Thyroid gland (tissue), 4 donors: ENCODE measurements around the gene SLC44A1. TPM values are rescaled to one million over a fixed set of nuclear protein-coding genes. Genes with fewer than 3 reads are reported as not detected.

Source experiments
- DNase-seq, 2 donors: peaks; one replicate each; pipeline ENCODE4 v3.0.0-alpha.2; 2019
- H3K27ac ChIP-seq, 3 donors: fragments of 200-600 bp; sonication (generic); 1 replicate in 2 of 3; 2 replicates in 1 of 3; pipeline ENCODE4 v1.5.1; 2016 to 2019; ENCODE audit warnings: mild to moderate bottlenecking in 1 of 3, moderate library complexity in 1 of 3
- H3K27me3 ChIP-seq: fragments of 200-600 bp; sonication (generic); one replicate; pipeline ENCODE4 v1.5.1; 2019
- H3K36me3 ChIP-seq, 2 donors: fragments of 200-600 bp; sonication (generic); one replicate each; pipeline ENCODE4 v1.5.1; 2016 to 2019
- H3K4me1 ChIP-seq, 2 donors: fragments of 200-600 bp; sonication (generic); one replicate each; pipeline ENCODE4 v1.5.1; 2017 to 2019
- H3K4me3 ChIP-seq, 3 donors: fragments of 200-600 bp; sonication (generic); replicated peaks in 1 of 3; 1 replicate in 2 of 3; 2 replicates in 1 of 3; pipeline ENCODE4 v1.5.1; 2016; ENCODE audit warnings: mild to moderate bottlenecking in 1 of 3
- H3K9me3 ChIP-seq: fragments of 200-600 bp; sonication (generic); one replicate; pipeline ENCODE4 v1.5.1; 2017
- POLR2A ChIP-seq, 2 donors: fragments of 450-650 bp; IDR thresholded peaks; one replicate each; pipeline ENCODE4 v1.6.1; 2017; ENCODE audit warnings: antibody characterized with exemption in 2 of 2, mild to moderate bottlenecking in 2 of 2, moderate library complexity in 1 of 2
- WGBS, 2 donors: methylation state at CpG; one replicate each; pipeline ENCODE4 v1.1.5; 2017; 5-methylcytosine and 5-hydroxymethylcytosine counted together
- intact Hi-C: fragments of 100-400 bp; cut with DNase I; formaldehyde crosslinking; loops from one replicate; pipeline ENCODE4 v1.15.1; 2023
- total RNA-seq, 4 donors: library from RNA; depleted of rRNA; stranded (reverse); fragments of >200 nt; gene quantifications; one replicate each; pipeline ENCODE4 v1.2.3, GENCODE V29; 2016
- TF ChIP-seq, protein P1 (sequence below), 6 experiments: fragments of 200-600 bp in 3 of 6; fragments of 450-650 bp in 3 of 6; sonication (generic) in 3 of 6; IDR thresholded peaks; one replicate each; pipeline ENCODE4 v1.5.1; 2016 to 2019; ENCODE audit warnings: antibody characterized with exemption in 6 of 6, mild to moderate bottlenecking in 2 of 6, inconsistent platforms in 1 of 6, moderate library complexity in 1 of 6

The SLC44A1 gene
- total RNA-seq, 4 donors from 2014 or later = 102 to 144 (median 132) TPM

DNA sequence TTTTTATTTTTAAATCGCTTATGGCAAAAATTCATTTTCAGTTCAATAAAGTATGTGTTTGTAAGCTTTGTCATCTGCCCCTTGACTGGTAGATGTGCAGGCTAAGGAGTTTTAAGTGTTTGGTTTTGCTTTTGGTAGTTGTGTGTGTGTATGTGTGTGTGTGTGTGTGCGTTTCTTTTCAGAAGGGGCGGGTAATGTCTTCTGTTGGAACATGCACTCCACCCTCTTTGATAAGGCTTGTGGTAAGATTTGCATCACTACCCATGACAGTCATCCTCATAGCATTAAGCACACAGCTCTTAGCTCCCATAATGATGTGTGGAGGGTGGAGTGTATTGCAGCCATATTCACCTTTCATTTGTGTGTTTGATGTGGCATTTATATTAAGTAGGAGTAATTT lies 111.3 kb downstream of the SLC44A1 start:
- 95 to 96% methylated on average over 3 of the region's 3 CpGs for WGBS, 2 donors
- intact Hi-C loops = no loop called here
- H3K27ac ChIP-seq = no peak overlapping the region

DNA sequence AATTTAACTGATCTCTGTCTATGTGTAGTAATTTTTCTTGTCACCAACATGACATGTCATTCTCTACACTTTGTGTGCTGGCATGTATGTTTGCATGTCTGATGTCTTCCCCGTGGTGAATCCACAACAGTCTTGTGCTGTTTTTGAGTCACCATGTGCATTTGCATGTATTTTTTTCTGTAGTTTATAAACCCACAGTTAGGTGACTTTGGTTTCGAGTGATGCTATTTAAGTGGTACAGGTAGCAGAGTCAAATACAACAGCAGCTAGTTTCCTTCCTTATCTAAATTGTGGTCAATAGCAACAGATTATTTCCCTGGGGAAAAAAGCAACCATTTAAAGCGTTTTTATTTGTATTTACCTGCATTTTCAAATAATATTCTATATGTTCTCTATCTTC lies 113.5 kb downstream of the SLC44A1 start:
- H3K4me1 ChIP-seq = peaks cover 0 to 2% of the 10 kb centered on the region in 2 donors
- H3K9me3 ChIP-seq = no peaks in the 10 kb centered on the region
- WGBS, 2 donors = 92 to 93% methylated on average over 3 of the region's 3 CpGs
- peaks cover 0 to 4% of the 10 kb centered on the region in 2 donors for H3K36me3 ChIP-seq
- intact Hi-C loops = no loop called here
- TF ChIP-seq, protein P1, sequence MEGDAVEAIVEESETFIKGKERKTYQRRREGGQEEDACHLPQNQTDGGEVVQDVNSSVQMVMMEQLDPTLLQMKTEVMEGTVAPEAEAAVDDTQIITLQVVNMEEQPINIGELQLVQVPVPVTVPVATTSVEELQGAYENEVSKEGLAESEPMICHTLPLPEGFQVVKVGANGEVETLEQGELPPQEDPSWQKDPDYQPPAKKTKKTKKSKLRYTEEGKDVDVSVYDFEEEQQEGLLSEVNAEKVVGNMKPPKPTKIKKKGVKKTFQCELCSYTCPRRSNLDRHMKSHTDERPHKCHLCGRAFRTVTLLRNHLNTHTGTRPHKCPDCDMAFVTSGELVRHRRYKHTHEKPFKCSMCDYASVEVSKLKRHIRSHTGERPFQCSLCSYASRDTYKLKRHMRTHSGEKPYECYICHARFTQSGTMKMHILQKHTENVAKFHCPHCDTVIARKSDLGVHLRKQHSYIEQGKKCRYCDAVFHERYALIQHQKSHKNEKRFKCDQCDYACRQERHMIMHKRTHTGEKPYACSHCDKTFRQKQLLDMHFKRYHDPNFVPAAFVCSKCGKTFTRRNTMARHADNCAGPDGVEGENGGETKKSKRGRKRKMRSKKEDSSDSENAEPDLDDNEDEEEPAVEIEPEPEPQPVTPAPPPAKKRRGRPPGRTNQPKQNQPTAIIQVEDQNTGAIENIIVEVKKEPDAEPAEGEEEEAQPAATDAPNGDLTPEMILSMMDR (IDR thresholded peaks at IDR 0.05) = no peak
- no peak for TF ChIP-seq POLR2A (IDR thresholded peaks at IDR 0.05)
- no peak overlapping the region for H3K27ac ChIP-seq
- no peaks in the 10 kb centered on the region for H3K27me3 ChIP-seq
- DNase-seq = no peak
- H3K4me3 ChIP-seq = no peak overlapping the region

More for the DNA sequence above, 111.3 kb downstream of the SLC44A1 start:
- no peak overlapping the region for H3K4me3 ChIP-seq
- H3K36me3 ChIP-seq = no peaks in the 10 kb centered on the region
- no peaks in the 10 kb centered on the region for H3K27me3 ChIP-seq
- DNase-seq = no peak
- TF ChIP-seq, protein P1 (IDR thresholded peaks at IDR 0.05) = no peak
- no peak for TF ChIP-seq POLR2A (IDR thresholded peaks at IDR 0.05)
- H3K4me1 ChIP-seq = peaks cover 0 to 3% of the 10 kb centered on the region in 2 donors
- no peaks in the 10 kb centered on the region for H3K9me3 ChIP-seq

DNA sequence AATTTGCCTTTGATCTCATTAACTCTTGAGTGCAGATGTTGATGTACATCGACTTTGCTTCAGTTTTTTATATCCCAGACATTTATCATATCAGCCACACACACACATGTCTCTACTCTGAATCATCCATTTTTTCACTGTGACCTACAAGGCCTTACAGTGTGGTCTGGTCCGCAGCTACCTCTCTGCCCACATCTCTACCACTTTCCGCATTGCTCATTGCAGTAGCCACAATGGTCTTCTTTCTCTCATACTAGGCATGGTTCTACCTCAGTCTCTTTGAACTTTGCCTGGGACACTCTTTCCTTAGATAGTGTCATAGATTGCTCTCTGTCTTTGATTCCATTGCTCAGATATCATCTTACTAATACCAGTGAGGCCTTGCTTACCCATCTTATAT lies 115.4 kb downstream of the SLC44A1 start:
- no peak for TF ChIP-seq POLR2A (IDR thresholded peaks at IDR 0.05)
- TF ChIP-seq, protein P1 (IDR thresholded peaks at IDR 0.05) = no peak
- no peaks in the 10 kb centered on the region for H3K27me3 ChIP-seq
- no peak overlapping the region for H3K4me3 ChIP-seq
- 96 to 98% methylated on average over 3 of the region's 3 CpGs for WGBS, 2 donors
- H3K36me3 ChIP-seq = peaks cover 6 to 10% of the 10 kb centered on the region in 2 donors
- DNase-seq = no peak
- H3K9me3 ChIP-seq = no peaks in the 10 kb centered on the region
- no peak overlapping the region for H3K27ac ChIP-seq
- intact Hi-C loops = no loop called here
- H3K4me1 ChIP-seq = no peaks in the 10 kb centered on the region

DNA sequence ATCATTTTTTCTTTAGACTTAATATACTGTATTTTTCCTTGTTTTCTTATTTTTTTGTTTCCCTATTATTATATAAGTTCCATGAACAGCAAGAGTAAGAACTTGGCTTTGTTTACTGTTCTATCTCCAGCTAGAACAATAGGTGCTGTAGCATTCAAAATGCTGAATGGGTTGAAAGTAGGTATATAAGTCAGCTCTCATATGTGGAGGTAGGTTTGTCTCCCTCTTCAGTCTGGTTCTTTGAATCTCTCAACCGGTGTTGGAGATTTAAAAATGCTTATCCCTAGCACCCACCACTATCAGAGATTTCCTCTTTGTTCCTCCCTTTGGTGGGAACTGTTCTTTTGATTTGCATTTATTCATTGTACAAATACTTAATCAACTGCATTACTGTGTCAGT lies 115.9 kb downstream of the SLC44A1 start:
- WGBS, 2 donors = 69 to 81% methylated on average over 1 of the region's 1 CpG
- Histone ChIP-seq H3K4me3 (no peak overlapping the region), H3K27me3 (no peaks in the 10 kb centered on the region), H3K4me1 (no peaks in the 10 kb centered on the region), H3K9me3 (no peaks in the 10 kb centered on the region), H3K36me3 (peaks cover 6 to 10% of the 10 kb centered on the region in 2 donors), H3K27ac (no peak overlapping the region)
- intact Hi-C loops = no loop called here
- DNase-seq = no peak
- no peak for TF ChIP-seq POLR2A (IDR thresholded peaks at IDR 0.05)
- TF ChIP-seq, protein P1 (IDR thresholded peaks at IDR 0.05) = no peak

DNA sequence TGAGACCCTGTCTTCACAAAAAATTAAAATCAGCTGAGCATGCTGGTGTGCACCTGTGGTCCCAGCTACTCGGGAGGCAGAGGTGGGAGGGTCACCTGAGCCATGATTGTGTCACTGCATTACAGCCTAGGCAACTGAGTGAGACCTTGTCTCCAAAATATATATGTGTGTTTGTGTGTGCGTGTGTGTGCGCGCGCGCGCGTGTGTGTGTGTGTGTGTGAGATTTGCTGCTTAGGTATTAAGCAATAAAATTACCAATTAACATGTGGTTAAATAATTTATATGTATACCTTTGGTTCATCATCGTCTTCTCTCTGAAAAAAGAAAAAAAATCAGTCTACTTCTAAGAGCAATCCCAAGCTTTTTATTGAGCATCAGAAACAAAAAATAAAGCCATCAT lies 117.4 kb downstream of the SLC44A1 start:
- WGBS, 2 donors = 88 to 98% methylated on average over 9 of the region's 9 CpGs
- Histone ChIP-seq H3K4me3 (no peak overlapping the region), H3K27ac (no peak overlapping the region), H3K9me3 (no peaks in the 10 kb centered on the region), H3K4me1 (no peaks in the 10 kb centered on the region), H3K27me3 (no peaks in the 10 kb centered on the region), H3K36me3 (peaks cover 6 to 10% of the 10 kb centered on the region in 2 donors)
- intact Hi-C loops = no loop called here
- no peak for DNase-seq
- TF ChIP-seq, protein P1 (IDR thresholded peaks at IDR 0.05) = no peak
- no peak for TF ChIP-seq POLR2A (IDR thresholded peaks at IDR 0.05)
